Stimulated activated naive B cell treated with anti-CD40 and anti-IgM and Interleukin-4, amounts not matched to agents 10 μg/mL and 1 μg/mL and 100 μg/mL, for 72 hours (primary cell): ENCODE results near the gene OPCML.

ENCODE experiments used
- ATAC-seq, 2 donors: fragments of 150-1000 bp; cut with Tn5 transposase; replicated peaks; 2 replicates each; pipeline ENCODE4 v1.10.0; 2021; ENCODE audit warnings: moderate library complexity in 1 of 2
- DNase-seq: peaks from one replicate; pipeline ENCODE4 v3.0.0; 2021
- H3K27ac Mint-ChIP-seq: one replicate; pipeline ENCODE4 v1.8.0; 2022; ENCODE audit warnings: mild to moderate bottlenecking, mixed read lengths
- H3K27me3 Mint-ChIP-seq, 2 donors: one replicate each; pipeline ENCODE4 v1.8.0; 2022; ENCODE audit warnings: mixed read lengths in 2 of 2
- H3K36me3 Mint-ChIP-seq, 2 donors: one replicate each; pipeline ENCODE4 v1.8.0; 2022; ENCODE audit warnings: mixed read lengths in 2 of 2, mild to moderate bottlenecking in 1 of 2
- H3K4me1 Mint-ChIP-seq, 2 donors: one replicate each; pipeline ENCODE4 v1.8.0; 2022; ENCODE audit warnings: mixed read lengths in 2 of 2, mild to moderate bottlenecking in 1 of 2
- H3K4me3 Mint-ChIP-seq, 2 donors: one replicate each; pipeline ENCODE4 v1.8.0; 2022; ENCODE audit warnings: mild to moderate bottlenecking in 2 of 2, mixed read lengths in 2 of 2, moderate library complexity in 1 of 2
- H3K9me3 Mint-ChIP-seq, 2 donors: one replicate each; pipeline ENCODE4 v1.8.0; 2022; ENCODE audit warnings: mixed read lengths in 2 of 2, mild to moderate bottlenecking in 1 of 2

Gene OPCML

GRCh38 chr11:132691848-132692550 is 840.3 kb downstream of the OPCML start:
- DNase-seq: no peak
- H3K27ac Mint-ChIP-seq: no peak overlapping the region
- no peaks in the 10 kb centered on the region for H3K36me3 Mint-ChIP-seq
- no peaks in the 10 kb centered on the region for H3K27me3 Mint-ChIP-seq
- no peak overlapping the region for H3K4me3 Mint-ChIP-seq
- H3K4me1 Mint-ChIP-seq: no peaks in the 10 kb centered on the region
- peaks cover 0 to 5% of the 10 kb centered on the region in 2 donors for H3K9me3 Mint-ChIP-seq
- no peak for ATAC-seq

GRCh38 chr11:132686886-132687285 is 845.4 kb downstream of the OPCML start:
- H3K4me3 Mint-ChIP-seq: no peak overlapping the region
- ATAC-seq (no peak), DNase-seq (no peak)
- H3K36me3 Mint-ChIP-seq: no peaks in the 10 kb centered on the region
- H3K9me3 Mint-ChIP-seq: no peaks in the 10 kb centered on the region
- H3K27ac Mint-ChIP-seq: no peak overlapping the region
- no peaks in the 10 kb centered on the region for H3K27me3 Mint-ChIP-seq
- H3K4me1 Mint-ChIP-seq: no peaks in the 10 kb centered on the region

GRCh38 chr11:132685174-132685611 is 847.1 kb downstream of the OPCML start:
- Mint-ChIP-seq H3K9me3 (no peaks in the 10 kb centered on the region), H3K36me3 (no peaks in the 10 kb centered on the region), H3K27me3 (no peaks in the 10 kb centered on the region), H3K4me3 (no peak overlapping the region), H3K4me1 (no peaks in the 10 kb centered on the region), H3K27ac (no peak overlapping the region)
- ATAC-seq (no peak), DNase-seq (no peak)

- ATAC-seq: no peak
- H3K4me3 Mint-ChIP-seq: no peak overlapping the region
- H3K36me3 Mint-ChIP-seq: no peaks in the 10 kb centered on the region
Measured at GRCh38 chr11:132683602-132684001, 848.7 kb downstream of the OPCML start.

GRCh38 chr11:132681971-132682370 is 850.3 kb downstream of the OPCML start:
- Mint-ChIP-seq H3K9me3 (no peaks in the 10 kb centered on the region), H3K36me3 (no peaks in the 10 kb centered on the region), H3K27me3 (no peaks in the 10 kb centered on the region), H3K4me1 (no peaks in the 10 kb centered on the region), H3K27ac (no peak overlapping the region), H3K4me3 (no peak overlapping the region)
- ATAC-seq (no peak), DNase-seq (no peak)

More at GRCh38 chr11:132683602-132684001, 848.7 kb downstream of the OPCML start:
- H3K27ac Mint-ChIP-seq: no peak overlapping the region
- no peaks in the 10 kb centered on the region for H3K27me3 Mint-ChIP-seq
- no peaks in the 10 kb centered on the region for H3K9me3 Mint-ChIP-seq
- no peak for DNase-seq
- H3K4me1 Mint-ChIP-seq: no peaks in the 10 kb centered on the region

GRCh38 chr11:132680584-132680983 is 851.7 kb downstream of the OPCML start:
- Mint-ChIP-seq H3K27me3 (no peaks in the 10 kb centered on the region), H3K9me3 (no peaks in the 10 kb centered on the region), H3K4me3 (no peak overlapping the region), H3K27ac (no peak overlapping the region), H3K36me3 (no peaks in the 10 kb centered on the region), H3K4me1 (no peaks in the 10 kb centered on the region)
- DNase-seq (no peak), ATAC-seq (no peak)

- ATAC-seq (no peak), DNase-seq (no peak)
- Mint-ChIP-seq H3K4me1 (no peaks in the 10 kb centered on the region), H3K9me3 (peaks cover 0 to 1% of the 10 kb centered on the region in 2 donors), H3K27me3 (no peaks in the 10 kb centered on the region), H3K4me3 (no peak overlapping the region), H3K36me3 (no peaks in the 10 kb centered on the region), H3K27ac (no peak overlapping the region)
Measured at GRCh38 chr11:132674151-132674550, 858.1 kb downstream of the OPCML start.

- DNase-seq (no peak), ATAC-seq (no peak)
- Mint-ChIP-seq H3K4me1 (no peaks in the 10 kb centered on the region), H3K36me3 (no peaks in the 10 kb centered on the region), H3K9me3 (peaks cover 0 to 1% of the 10 kb centered on the region in 2 donors), H3K27me3 (no peaks in the 10 kb centered on the region), H3K4me3 (no peak overlapping the region), H3K27ac (no peak overlapping the region)
Measured at GRCh38 chr11:132671851-132672370, 860.4 kb downstream of the OPCML start.

- Mint-ChIP-seq H3K4me3 (no peak overlapping the region), H3K27me3 (no peaks in the 10 kb centered on the region), H3K36me3 (no peaks in the 10 kb centered on the region), H3K9me3 (peaks cover 0 to 1% of the 10 kb centered on the region in 2 donors), H3K27ac (no peak overlapping the region), H3K4me1 (no peaks in the 10 kb centered on the region)
- DNase-seq (no peak), ATAC-seq (no peak)
Measured at GRCh38 chr11:132670921-132671675, 861.2 kb downstream of the OPCML start.

GRCh38 chr11:132669949-132670348 is 862.4 kb downstream of the OPCML start:
- Mint-ChIP-seq H3K27me3 (no peaks in the 10 kb centered on the region), H3K9me3 (peaks cover 1 to 3% of the 10 kb centered on the region in 2 donors), H3K36me3 (no peaks in the 10 kb centered on the region), H3K4me3 (no peak overlapping the region), H3K4me1 (no peaks in the 10 kb centered on the region), H3K27ac (no peak overlapping the region)
- ATAC-seq (no peak), DNase-seq (no peak)

- DNase-seq (no peak), ATAC-seq (no peak)
- Mint-ChIP-seq H3K27ac (no peak overlapping the region), H3K4me1 (no peaks in the 10 kb centered on the region), H3K27me3 (no peaks in the 10 kb centered on the region), H3K4me3 (no peak overlapping the region), H3K36me3 (no peaks in the 10 kb centered on the region), H3K9me3 (peaks cover 0 to 3% of the 10 kb centered on the region in 2 donors)
Measured at GRCh38 chr11:132665205-132665604, 867.1 kb downstream of the OPCML start.

- H3K4me1 Mint-ChIP-seq: no peaks in the 10 kb centered on the region
- H3K9me3 Mint-ChIP-seq: peaks cover 2 to 5% of the 10 kb centered on the region in 2 donors
- DNase-seq (no peak), ATAC-seq (no peak)
- H3K36me3 Mint-ChIP-seq: no peaks in the 10 kb centered on the region
- H3K27ac Mint-ChIP-seq: no peak overlapping the region
- H3K27me3 Mint-ChIP-seq: no peaks in the 10 kb centered on the region
- H3K4me3 Mint-ChIP-seq: no peak overlapping the region
Measured at GRCh38 chr11:132658696-132659095, 873.6 kb downstream of the OPCML start.

- no peaks in the 10 kb centered on the region for H3K4me1 Mint-ChIP-seq
- ATAC-seq: no peak
- H3K27ac Mint-ChIP-seq: no peak overlapping the region
- no peak for DNase-seq
- peaks cover 2 to 5% of the 10 kb centered on the region in 2 donors for H3K9me3 Mint-ChIP-seq
- no peaks in the 10 kb centered on the region for H3K27me3 Mint-ChIP-seq
- no peaks in the 10 kb centered on the region for H3K36me3 Mint-ChIP-seq
- H3K4me3 Mint-ChIP-seq: no peak overlapping the region
Measured at GRCh38 chr11:132658004-132658403, 874.3 kb downstream of the OPCML start.

- peaks cover 2 to 5% of the 10 kb centered on the region in 2 donors for H3K9me3 Mint-ChIP-seq
- H3K27ac Mint-ChIP-seq: no peak overlapping the region
- H3K4me1 Mint-ChIP-seq: no peaks in the 10 kb centered on the region
- ATAC-seq (no peak), DNase-seq (no peak)
- H3K4me3 Mint-ChIP-seq: no peak overlapping the region
- H3K27me3 Mint-ChIP-seq: no peaks in the 10 kb centered on the region
- no peaks in the 10 kb centered on the region for H3K36me3 Mint-ChIP-seq
Measured at GRCh38 chr11:132655187-132655855, 877.0 kb downstream of the OPCML start.
